HG02759 (cell line): ENCODE results near the gene USP2.

Experiments
- ATAC-seq: cut with Tn5 transposase; IDR thresholded peaks from one replicate; pipeline ENCODE4 v1.9.1; 2021; ENCODE audit warnings: mild to moderate bottlenecking, moderate library complexity; ENCODE audit not compliant: unreplicated experiment

USP2 gene

GRCh38 chr11:119366690-119367620 is 14.5 kb downstream of the USP2 start:
- no peak for ATAC-seq

- no peak for ATAC-seq
Measured at GRCh38 chr11:119365071-119365591, 16.4 kb downstream of the USP2 start.

DNA sequence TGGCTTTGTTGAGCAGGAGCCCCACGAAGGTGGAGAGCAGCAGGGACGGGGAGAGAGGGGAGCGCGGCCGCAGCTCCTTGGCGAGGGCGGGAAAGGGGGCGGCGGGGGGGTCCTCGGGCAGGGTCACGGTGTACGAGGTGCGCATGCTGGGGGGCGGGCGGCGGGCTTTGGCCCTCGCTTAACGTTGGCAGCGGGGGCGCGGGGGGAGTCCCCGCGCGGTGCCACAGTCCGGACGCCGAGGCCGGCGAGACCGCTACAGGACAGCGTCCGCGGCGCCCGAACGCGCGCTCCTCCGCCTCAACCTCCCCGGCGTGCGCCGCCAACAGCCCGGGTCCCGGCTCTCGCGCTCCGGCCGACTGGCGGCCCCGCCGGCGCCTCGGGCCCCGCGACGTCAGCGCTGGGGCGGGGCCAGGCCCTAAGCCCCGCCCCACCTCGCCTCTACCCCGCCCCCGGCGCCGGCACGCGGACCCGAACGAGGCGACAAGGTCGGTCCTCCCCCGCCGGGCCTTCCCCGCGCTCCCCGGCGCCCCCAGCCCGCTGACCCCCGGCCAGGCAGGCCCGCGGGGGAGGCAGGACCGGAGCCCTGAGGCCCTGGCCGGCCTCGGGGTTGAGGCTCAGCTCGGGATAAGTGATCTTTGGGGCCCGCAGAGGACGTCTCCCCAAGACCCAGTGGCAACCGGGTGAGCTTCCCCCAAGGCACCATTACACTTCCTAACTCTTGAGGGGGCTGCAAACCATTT is 17.5 kb downstream of the USP2 start:
- no peak for ATAC-seq

GRCh38 chr11:119363081-119363850 is 18.2 kb downstream of the USP2 start:
- ATAC-seq, result no peak

- ATAC-seq, result no peak
Measured at GRCh38 chr11:119362741-119363080, 18.8 kb downstream of the USP2 start.

DNA sequence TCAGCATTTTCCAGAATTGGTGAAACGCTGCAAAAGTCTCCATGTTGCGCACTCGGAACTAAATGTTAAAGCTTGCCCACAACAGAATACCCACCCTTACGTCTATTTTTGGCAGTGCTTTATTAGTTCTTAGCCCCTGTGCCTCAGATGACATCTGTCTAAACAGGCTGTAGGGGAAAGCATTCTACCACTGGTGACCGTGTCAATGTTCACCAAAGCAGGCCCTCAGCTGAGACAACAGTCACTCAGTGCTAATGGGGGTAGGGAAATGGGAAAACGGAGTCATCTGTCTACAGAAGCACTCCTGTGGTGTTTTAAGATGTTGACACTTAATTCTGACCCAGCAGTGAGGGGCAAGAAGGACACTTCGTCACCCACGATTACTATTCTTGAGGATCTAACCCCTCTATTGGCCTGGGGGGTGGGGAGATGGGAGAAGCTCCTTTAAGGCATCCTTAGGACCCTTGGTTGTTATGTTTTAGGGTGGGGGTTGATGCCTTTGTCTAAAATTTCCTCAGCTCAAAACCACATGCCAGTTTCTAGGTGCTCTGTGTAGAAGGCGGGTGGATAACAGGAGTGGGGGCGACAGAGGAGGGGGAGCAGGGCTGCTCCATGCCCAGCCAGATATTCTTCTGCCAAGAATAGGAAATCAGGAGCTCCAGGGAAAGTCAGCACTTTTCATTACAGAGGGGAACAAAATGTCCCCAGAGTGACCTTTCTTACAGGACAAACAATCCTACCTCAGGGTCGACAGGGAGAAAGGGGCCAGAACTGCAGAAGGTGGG is 19.4 kb downstream of the USP2 start:
- no peak for ATAC-seq

GRCh38 chr11:119361056-119361787 is 20.3 kb downstream of the USP2 start:
- ATAC-seq, result no peak

DNA sequence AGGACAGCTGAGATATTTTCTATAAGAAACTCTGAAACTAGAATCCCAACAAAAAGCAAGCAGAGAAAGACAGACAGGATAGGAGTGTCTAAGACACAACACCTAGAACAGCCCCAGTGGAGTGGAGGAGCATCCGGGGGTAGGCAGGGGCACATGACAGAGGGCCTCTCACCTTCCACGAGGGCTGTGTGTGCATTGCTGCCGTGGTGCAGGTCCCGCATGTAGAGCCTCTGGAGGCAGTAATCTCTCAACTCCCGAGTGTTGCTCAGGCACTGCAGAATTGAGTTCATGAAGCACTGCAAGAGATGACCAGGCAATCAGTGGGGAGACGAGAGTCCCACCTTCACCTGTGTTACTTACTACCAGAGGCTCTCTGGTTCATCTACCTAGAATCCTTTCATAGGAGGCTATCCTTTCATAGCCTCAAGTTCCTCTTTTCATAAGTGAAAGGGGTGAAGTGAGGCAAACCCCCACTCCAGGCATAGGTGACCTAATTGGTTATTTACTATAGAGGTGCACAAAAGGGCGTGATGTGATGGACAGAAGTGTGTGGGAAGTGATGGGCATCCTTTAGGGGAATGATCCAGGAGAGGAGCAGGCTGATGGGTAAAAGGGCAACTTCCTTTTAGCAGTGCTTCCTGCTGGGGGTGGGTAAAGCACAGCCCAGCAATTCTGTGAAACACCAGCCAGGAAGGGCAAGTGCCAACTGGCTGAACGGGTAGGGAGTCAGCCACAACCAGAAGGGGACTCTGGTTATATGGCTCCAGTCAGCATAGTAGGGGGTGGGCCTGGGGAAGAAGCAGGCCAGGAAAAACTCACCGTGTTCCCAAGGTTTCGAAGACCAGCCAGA is 21.9 kb downstream of the USP2 start:
- ATAC-seq, result no peak

GRCh38 chr11:119357074-119357473 is 24.4 kb downstream of the USP2 start:
- ATAC-seq, result no peak

- ATAC-seq, result peak; percentile 72
Measured at GRCh38 chr11:119356349-119357031, 25.0 kb downstream of the USP2 start.

DNA sequence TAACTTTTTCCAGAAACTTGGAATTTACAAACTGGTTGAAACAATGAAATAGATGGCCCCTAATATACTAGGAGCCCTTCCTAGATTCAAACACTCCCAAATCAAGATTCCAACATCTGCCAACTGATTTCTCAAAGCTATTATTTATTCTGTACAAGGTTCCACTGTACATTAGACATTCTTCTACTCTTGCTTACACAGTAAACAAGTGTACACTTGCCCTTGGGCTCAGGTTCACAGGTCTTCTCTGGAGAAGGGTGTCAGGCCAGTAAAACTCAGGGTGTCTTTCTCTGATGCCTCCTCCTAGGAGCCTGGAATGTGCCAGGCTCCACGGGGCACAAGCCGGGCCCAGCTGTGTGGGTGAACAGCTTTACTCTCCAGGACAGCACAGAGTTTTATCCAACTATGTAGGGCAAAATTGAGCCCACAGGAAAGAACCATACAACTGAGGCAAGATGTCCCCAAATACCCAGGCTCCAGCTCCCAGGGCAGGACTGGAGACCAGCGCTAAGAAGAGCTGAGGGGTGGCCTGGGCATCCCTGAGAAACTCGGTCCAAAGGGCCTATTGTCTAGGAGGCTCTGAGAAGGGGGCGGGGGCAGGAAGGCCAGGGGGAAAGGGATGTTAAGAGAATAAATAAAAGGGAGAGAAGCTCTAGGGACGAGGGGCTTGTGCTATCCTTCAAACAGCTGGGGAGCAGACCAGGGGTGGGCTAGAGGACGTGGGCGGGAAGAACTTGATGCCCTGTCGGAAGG is 26.2 kb downstream of the USP2 start:
- ATAC-seq, result no peak

- ATAC-seq, result no peak
Measured at GRCh38 chr11:119352857-119353260, 28.6 kb downstream of the USP2 start.

- no peak for ATAC-seq
Measured at GRCh38 chr11:119351232-119351631, 30.3 kb downstream of the USP2 start.

DNA sequence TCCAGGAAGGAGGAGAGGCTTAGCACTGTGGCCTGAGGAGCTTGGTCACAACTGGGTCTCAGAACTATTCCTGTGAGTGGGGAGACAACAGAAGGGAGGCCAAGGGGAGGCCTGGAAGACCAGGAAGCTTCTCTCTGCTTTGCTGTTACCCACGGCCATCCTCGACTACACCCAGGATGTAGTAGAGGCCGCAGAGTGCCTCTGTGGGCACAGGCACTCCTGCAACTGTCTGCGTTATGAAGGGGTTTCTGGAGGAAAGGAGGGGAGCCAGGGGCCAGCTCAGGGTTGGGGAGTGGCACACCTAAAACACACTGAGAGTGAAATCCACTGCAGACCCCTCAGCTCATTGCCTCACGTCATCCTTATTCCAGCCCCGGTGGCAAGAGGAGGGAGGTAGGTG is 31.2 kb downstream of the USP2 start:
- no peak for ATAC-seq

GRCh38 chr11:119347940-119348605 is 33.4 kb downstream of the USP2 start:
- ATAC-seq, result no peak

- no peak for ATAC-seq
Measured at GRCh38 chr11:119347242-119347641, 34.2 kb downstream of the USP2 start.

DNA sequence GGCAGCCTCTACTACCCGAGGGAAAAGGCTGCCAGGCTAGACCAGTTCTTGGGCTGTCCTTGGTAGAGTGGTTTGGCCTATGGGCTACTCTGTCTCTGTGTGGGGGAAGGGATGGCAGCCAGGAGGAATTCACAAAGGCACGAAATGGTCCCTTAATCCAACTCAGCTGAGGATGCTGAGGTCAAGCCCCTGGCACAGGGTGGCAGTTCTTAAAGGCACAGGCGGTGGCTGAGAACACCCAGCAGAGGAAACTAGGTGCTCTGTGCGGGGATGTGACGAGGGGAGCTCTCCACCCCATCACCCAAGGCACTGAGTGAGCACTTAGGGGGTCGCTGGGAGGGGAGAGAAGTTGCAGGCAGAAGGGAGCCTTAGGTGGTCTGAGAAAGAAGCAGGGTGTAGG is 34.9 kb downstream of the USP2 start, which contains the start of gene MFRP:
Gene MFRP, minus strand, starts transcription at position 101 of the 400 bp plus-strand sequence. CDS start 192 bp downstream, outside the sequence.
- no peak for ATAC-seq
